H1 (cell line): ENCODE measurements around the gene OS9.
"Not testable (repeated sequence)": the region's sequence is repeated elsewhere in the genome, so short reads cannot be mapped to it uniquely, and the experiment has no call there.

ENCODE experiments used
- CHD2 ChIP-seq: IDR thresholded peaks from 2 replicates; pipeline ENCODE4 v1.6.1; 2012; ENCODE audit warnings: low read length, improper control_type of control experiment
- E2F6 ChIP-seq: IDR thresholded peaks from 2 replicates; pipeline ENCODE4 v1.6.1; 2012; ENCODE audit warnings: inconsistent platforms

- not testable (repeated sequence) for TF ChIP-seq E2F6, CHD2
These were observed 47.3 kb upstream of the OS9 start for GRCh38 chr12:57646659-57647049.
